GM19467 (cell line): Measurements from ENCODE around the gene CYP2J2.
"Not testable (repeated sequence)": the region's sequence is repeated elsewhere in the genome, so short reads cannot be mapped to it uniquely, and the experiment has no call there.

Experiments
- ATAC-seq: cut with Tn5 transposase; IDR thresholded peaks from one replicate; pipeline ENCODE4 v1.9.1; 2021; ENCODE audit warnings: mild to moderate bottlenecking, moderate library complexity; ENCODE audit not compliant: unreplicated experiment

The CYP2J2 gene

DNA sequence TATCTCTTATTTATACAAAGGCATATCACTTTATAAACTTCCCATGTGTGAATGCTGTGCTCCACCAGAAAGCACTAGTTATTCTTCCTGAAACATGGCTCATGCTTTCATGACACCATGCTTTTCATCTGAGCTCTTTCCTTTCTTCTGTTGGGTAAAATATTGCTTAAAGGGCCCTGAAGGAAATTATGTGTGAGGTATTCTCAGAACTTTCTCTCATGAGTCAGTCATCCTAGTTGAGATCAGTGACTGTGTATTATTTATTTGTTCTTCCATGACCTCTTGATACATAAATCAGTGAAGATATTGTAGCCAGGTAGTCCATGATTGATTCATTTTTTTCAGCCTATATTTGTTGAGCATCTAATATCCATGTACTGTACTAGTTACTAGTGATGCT is 54.8 kb downstream of the CYP2J2 start:
- no peak for ATAC-seq

DNA sequence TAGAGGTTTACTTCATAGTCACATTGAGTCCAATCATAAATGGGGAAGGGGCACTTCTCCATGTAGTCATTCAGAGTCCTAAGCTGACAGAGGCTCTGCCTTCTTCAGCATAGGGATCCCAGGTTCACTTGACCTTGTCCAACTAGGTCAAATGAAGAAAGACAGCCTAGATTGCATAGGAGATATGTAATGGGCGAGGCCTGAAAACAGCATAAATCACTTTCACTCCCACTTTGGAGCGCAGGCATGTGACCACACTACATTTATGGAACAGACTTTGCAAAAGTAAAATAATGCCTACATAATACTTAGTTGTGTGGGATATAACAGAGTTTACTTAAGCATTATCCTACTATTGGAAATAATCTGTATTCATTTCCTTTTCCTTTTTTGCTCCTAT is 60.1 kb downstream of the CYP2J2 start:
- no peak for ATAC-seq

DNA sequence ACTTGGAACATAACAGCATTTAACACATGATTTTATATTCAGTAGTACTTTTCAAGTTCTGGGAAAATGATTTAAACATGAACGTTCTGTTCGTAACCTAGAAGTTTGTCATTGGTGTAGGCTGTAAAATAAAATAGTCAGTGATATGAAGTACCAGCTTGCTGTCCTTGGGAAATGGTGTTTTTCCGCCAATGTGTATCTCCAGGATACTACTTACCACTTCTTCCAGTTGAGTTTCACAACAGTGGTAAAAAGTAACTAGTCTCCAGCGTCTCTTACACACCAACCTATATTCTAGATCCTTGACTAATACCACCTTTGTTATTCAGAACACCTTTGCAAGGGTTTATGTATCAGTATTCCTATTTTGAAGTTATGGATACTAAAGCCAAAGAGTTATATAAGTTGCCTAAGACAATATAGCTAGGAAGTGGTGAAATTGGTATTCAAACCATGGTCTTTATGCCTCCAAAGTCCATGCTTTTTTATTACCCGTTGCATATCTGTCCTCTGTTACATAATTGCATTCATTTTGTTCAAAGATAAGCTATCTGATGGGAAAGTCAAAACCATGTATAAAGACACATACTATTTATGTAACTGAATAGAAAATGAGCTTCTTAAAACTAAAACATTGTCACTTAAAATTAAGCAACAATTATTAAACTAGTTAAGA is 68.8 kb downstream of the CYP2J2 start:
- ATAC-seq: no peak

DNA sequence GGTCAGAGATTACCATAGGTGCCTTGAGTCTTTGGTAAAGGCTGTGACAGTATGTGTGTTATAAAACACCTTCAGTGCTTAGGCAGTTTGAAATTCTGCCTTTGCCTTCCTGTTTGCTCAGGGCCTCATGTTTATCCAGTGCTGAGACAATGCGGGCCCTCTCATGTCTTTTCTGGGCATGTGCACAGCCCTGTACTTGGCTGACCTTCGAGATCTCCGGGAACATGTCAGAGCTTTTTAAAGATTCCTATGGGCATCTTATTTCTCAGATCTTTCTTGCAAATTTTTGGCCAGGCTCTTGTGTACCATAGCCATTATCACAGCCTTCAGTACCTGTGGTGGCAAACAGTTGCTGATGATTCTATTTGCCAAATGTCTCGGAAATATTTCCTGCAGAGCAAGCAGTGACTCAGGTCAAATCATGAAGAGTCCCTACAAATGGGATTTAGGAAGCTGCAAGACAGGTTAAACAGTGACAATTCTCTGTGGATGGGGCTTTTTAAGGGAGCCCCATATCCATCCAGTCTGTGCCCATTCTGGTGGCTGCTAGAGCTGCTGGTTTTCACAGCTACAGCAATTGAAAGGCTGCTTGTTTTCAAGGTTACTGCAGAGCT is 69.7 kb downstream of the CYP2J2 start:
- ATAC-seq: no peak

DNA sequence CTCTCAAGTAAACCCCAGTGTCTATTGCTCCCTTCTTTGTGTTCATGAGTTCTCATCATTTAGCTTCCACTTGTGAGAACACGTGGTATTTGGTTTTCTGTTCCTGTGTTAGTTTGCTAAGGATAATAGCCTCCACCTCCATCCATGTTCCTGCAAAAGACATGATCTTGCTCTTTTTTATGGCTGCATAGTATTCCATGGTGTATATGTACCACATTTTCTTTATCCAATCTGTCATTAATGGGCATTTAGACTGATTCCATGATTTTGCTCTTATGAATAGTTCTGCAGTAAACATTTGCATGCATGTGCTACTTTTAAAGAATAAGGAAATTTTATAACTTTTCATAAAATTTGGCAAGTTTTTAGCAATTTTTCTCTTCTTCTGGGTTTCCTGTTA is 71.3 kb downstream of the CYP2J2 start:
- not testable (repeated sequence) for ATAC-seq

DNA sequence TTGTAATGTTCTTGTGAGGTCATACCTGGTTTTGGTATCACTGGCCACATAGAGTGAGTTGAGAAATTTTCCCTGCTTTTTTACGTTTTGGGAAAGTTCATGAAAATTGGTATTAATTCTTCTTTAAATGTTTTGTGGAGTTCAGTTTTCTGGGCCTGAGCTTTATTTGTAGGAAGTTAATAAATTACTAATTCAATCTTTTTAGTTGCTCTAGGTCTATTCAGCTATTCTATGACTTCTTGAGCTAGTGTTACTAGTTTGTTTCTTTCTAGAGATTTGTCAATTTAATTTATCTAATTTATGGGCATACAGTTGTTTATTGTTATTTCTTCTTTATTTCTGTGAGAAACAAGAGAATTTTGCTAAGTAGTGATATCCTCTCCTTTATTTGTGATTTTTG is 74.5 kb downstream of the CYP2J2 start:
- no peak for ATAC-seq

DNA sequence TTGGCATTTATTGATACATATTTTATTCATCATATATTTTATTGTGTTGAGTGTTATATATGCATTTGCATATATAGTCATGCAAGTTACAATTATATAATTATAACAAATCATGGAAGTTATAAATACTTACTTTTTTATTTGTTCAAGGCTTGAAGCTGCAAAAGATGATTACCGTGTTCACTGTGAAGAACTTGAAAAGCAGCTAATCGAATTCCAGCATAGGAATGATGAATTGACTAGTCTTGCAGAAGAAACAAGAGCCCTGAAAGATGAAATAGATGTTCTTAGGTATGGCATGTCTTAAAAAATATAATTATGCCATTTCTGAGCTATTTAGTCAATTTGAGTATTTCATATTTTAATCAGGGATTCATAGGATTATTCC is 79.7 kb downstream of the CYP2J2 start:
- no peak for ATAC-seq

DNA sequence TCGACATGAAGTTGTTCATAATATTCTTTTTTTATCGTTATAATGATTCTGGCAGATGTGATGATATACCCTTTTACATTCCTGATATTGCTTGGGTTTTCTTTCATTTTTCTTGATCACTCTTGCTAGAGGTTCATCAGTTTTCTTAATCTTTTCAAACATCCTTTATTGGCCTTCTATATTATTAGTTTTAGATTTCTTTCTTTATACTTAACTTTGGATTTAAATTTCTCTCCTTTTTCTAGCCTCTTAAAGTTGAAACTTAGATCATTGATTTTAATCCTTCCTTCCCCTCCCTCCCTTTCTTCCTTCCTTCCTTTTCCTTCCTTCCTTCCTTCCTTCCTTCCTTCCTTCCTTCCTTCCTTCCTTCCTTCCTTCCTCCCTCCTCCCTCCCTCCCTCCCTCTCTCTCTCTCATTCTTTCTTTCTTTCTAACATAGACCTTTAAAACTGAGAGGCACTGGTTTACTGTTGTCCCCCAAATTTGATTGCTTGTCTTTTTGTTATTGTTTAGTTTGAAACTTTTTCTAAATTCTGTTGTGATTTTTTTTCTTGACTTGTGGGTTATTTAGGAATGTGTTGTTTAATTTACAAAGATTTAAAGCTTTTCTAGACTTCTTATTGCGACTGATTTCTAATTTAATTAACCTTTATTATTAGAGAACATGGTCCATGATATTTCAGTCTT is 80.2 kb downstream of the CYP2J2 start:
- no peak for ATAC-seq

DNA sequence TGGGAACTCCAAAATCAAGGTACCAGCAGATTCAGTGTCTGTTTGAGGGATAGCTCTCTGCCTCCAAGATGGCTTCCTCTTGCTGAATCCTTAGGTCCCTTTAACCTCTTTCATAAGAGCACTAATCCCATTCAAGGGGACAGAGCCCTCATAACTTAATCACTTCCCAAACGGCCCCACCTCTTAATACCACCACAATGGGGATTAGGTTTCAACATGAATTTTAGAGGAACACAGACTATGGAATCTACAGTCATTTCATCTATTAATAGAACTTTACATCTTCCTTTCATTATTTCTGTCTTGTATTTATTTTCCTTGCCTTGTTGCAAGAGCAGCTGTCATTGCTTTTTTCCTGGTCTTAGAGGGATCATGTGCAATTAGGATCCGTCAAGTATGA is 81.5 kb downstream of the CYP2J2 start:
- ATAC-seq: no peak
